Muscle layer of duodenum (tissue), 2 donors: ENCODE results near the gene TRAPPC1.

Experiments used
- H3K27ac ChIP-seq: one replicate; pipeline ENCODE4 v1.7.0; 2013; ENCODE audit warnings: mild to moderate bottlenecking, low read length
- H3K27me3 ChIP-seq: one replicate; pipeline ENCODE4 v1.7.0; 2013; ENCODE audit warnings: low read depth, mild to moderate bottlenecking, control low read depth, low read length
- H3K36me3 ChIP-seq, 2 donors: one replicate each; pipeline ENCODE4 v1.7.0; 2013; ENCODE audit warnings: low read length in 2 of 2, control low read depth in 1 of 2, mild to moderate bottlenecking in 1 of 2; ENCODE audit not compliant: insufficient read depth in 2 of 2, control insufficient read depth in 1 of 2
- H3K4me1 ChIP-seq, 2 donors: one replicate each; pipeline ENCODE4 v1.7.0; 2013; ENCODE audit warnings: low read length in 2 of 2, mild to moderate bottlenecking in 2 of 2, control low read depth in 1 of 2, moderate library complexity in 1 of 2; ENCODE audit not compliant: insufficient read depth in 2 of 2, control insufficient read depth in 1 of 2
- H3K4me3 ChIP-seq, 2 donors: one replicate each; pipeline ENCODE4 v1.7.0; 2013; ENCODE audit warnings: low read length in 2 of 2, low read depth in 1 of 2, mild to moderate bottlenecking in 1 of 2
- H3K9me3 ChIP-seq, 2 donors: one replicate each; pipeline ENCODE4 v1.7.0; 2013; ENCODE audit warnings: low read length in 2 of 2, control low read depth in 1 of 2, mild to moderate bottlenecking in 1 of 2; ENCODE audit not compliant: control insufficient read depth in 1 of 2
- donor health status: healthy.

TRAPPC1 gene

GRCh38 chr17:7894866-7895265 lies 36.9 kb downstream of the TRAPPC1 start:
- H3K4me1 ChIP-seq: peaks cover under 1 to 8% of the 10 kb centered on the region in 2 donors
- peaks cover 60 to 68% of the 10 kb centered on the region in 2 donors for H3K36me3 ChIP-seq
- H3K9me3 ChIP-seq: no peaks in the 10 kb centered on the region
- no peak overlapping the region for H3K27ac ChIP-seq
- H3K27me3 ChIP-seq: no peaks in the 10 kb centered on the region
- no peak overlapping the region for H3K4me3 ChIP-seq

- Histone ChIP-seq H3K9me3 (no peaks in the 10 kb centered on the region), H3K4me3 (no peak overlapping the region), H3K27me3 (no peaks in the 10 kb centered on the region), H3K27ac (no peak overlapping the region), H3K36me3 (peaks cover 54 to 62% of the 10 kb centered on the region in 2 donors), H3K4me1 (peaks cover 7 to 14% of the 10 kb centered on the region in 2 donors)
Observed at GRCh38 chr17:7894226-7894625, 37.5 kb downstream of the TRAPPC1 start.

- no peak overlapping the region for H3K27ac ChIP-seq
- no peaks in the 10 kb centered on the region for H3K9me3 ChIP-seq
- peaks cover 45 to 53% of the 10 kb centered on the region in 2 donors for H3K36me3 ChIP-seq
- no peaks in the 10 kb centered on the region for H3K27me3 ChIP-seq
- H3K4me1 ChIP-seq: peaks cover 16 to 23% of the 10 kb centered on the region in 2 donors
- H3K4me3 ChIP-seq: no peak overlapping the region
Observed at GRCh38 chr17:7893187-7893880, 38.4 kb downstream of the TRAPPC1 start.

- peak overlapping the region; percentile 75 to 90 for H3K4me3 ChIP-seq
- peaks cover 28 to 47% of the 10 kb centered on the region in 2 donors for H3K4me1 ChIP-seq
- H3K27me3 ChIP-seq: no peaks in the 10 kb centered on the region
- peaks cover 17 to 27% of the 10 kb centered on the region in 2 donors for H3K36me3 ChIP-seq
- no peaks in the 10 kb centered on the region for H3K9me3 ChIP-seq
- peak overlapping the region; percentile 94 for H3K27ac ChIP-seq
Observed at GRCh38 chr17:7889166-7889955, 42.4 kb downstream of the TRAPPC1 start.

GRCh38 chr17:7888184-7888920 lies 43.4 kb downstream of the TRAPPC1 start, which contains the start of gene CHD3:
Gene CHD3, plus strand, starts transcription at chr17:7888789. Its CDS starts 212 bp downstream, at chr17:7889001.
- Histone ChIP-seq H3K36me3 (peaks cover 7 to 17% of the 10 kb centered on the region in 2 donors), H3K4me3 (peak within 1 kb of the TSS; percentile 75 to 90), H3K27me3 (no peaks in the 10 kb centered on the region), H3K4me1 (peaks cover 28 to 51% of the 10 kb centered on the region in 2 donors), H3K27ac (peak within 1 kb of the TSS; percentile 94), H3K9me3 (no peaks in the 10 kb centered on the region)

- Histone ChIP-seq H3K27me3 (no peaks in the 10 kb centered on the region), H3K27ac (peak overlapping the region; percentile 94), H3K9me3 (no peaks in the 10 kb centered on the region), H3K4me1 (peaks cover 34 to 57% of the 10 kb centered on the region in 2 donors), H3K36me3 (peaks cover 6 to 14% of the 10 kb centered on the region in 2 donors), H3K4me3 (peak overlapping the region; percentile 75 to 90)
Observed at GRCh38 chr17:7887482-7888183, 44.1 kb downstream of the TRAPPC1 start.

- H3K36me3 ChIP-seq: peaks cover 5 to 12% of the 10 kb centered on the region in 2 donors
- H3K4me3 ChIP-seq: peak overlapping the region; percentile 75 to 90
- H3K27me3 ChIP-seq: no peaks in the 10 kb centered on the region
- H3K9me3 ChIP-seq: no peaks in the 10 kb centered on the region
- peaks cover 37 to 62% of the 10 kb centered on the region in 2 donors for H3K4me1 ChIP-seq
- peak overlapping the region; percentile 94 for H3K27ac ChIP-seq
Observed at GRCh38 chr17:7887038-7887481, 44.7 kb downstream of the TRAPPC1 start.

GRCh38 chr17:7886227-7887037 lies 45.3 kb downstream of the TRAPPC1 start:
- Histone ChIP-seq H3K36me3 (peaks cover 0 to 8% of the 10 kb centered on the region in 2 donors), H3K9me3 (no peaks in the 10 kb centered on the region), H3K4me3 (peak overlapping the region; percentile 75 to 90), H3K4me1 (peaks cover 43 to 69% of the 10 kb centered on the region in 2 donors), H3K27ac (peak overlapping the region; percentile 94), H3K27me3 (no peaks in the 10 kb centered on the region)

GRCh38 chr17:7885367-7886226 lies 46.1 kb downstream of the TRAPPC1 start:
- Histone ChIP-seq H3K9me3 (no peaks in the 10 kb centered on the region), H3K27me3 (no peaks in the 10 kb centered on the region), H3K36me3 (peaks cover 2 to 4% of the 10 kb centered on the region in 2 donors), H3K4me1 (peaks cover 46 to 71% of the 10 kb centered on the region in 2 donors), H3K27ac (peak overlapping the region; percentile 94), H3K4me3 (peak overlapping the region; percentile 75 to 90)
